Measurements from ENCODE around the gene LZTFL1. TPM values are rescaled to one million over a fixed set of nuclear protein-coding genes. Genes with fewer than 3 reads are reported as not detected.

LZTFL1 gene
- total RNA-seq, 2 experiments from 2014 or later: 4.7 TPM

GRCh38 chr3:45777746-45778386, 64.1 kb downstream of the LZTFL1 start:
- ATAC-seq (no peak), DNase-seq (no peak)
- Mint-ChIP-seq H3K4me3 (no peak overlapping the region), H3K9me3 (no peaks in the 10 kb centered on the region), H3K4me1 (ENCODE audit: low read depth) (peaks cover 3% of the 10 kb centered on the region), H3K27ac (no peak overlapping the region), H3K27me3 (peaks cover 5% of the 10 kb centered on the region), H3K36me3 (ENCODE audit: low read depth) (no peaks in the 10 kb centered on the region)
- POLR2A ChIA-PET: no interaction called here
- intact Hi-C loops (cut with micrococcal nuclease): no loop called here
- CTCF ChIA-PET: interaction anchor here (1.4 to 2.0 kb wide), 3 partner anchors 17 to 301 kb away, joined by 4 to 7 read pairs (median 5); no protein-coding TSS in a partner anchor
- TF ChIP-seq CTCF (IDR thresholded peaks at IDR 0.05): no peak

GRCh38 chr3:45777111-45777745, 64.7 kb downstream of the LZTFL1 start:
- H3K27ac Mint-ChIP-seq: no peak overlapping the region
- no peak overlapping the region for H3K4me3 Mint-ChIP-seq
- peaks cover 5% of the 10 kb centered on the region for H3K27me3 Mint-ChIP-seq
- POLR2A ChIA-PET: no interaction called here
- TF ChIP-seq CTCF (IDR thresholded peaks at IDR 0.05): no peak
- peaks cover 8% of the 10 kb centered on the region for H3K4me1 Mint-ChIP-seq (ENCODE audit: low read depth)
- CTCF ChIA-PET: interaction anchor here (1.8 to 2.0 kb wide), 2 partner anchors 151 to 302 kb away, joined by 5 to 7 read pairs; no protein-coding TSS in a partner anchor
- no peak for ATAC-seq
- intact Hi-C loops (cut with micrococcal nuclease): no loop called here
- H3K9me3 Mint-ChIP-seq: no peaks in the 10 kb centered on the region
- DNase-seq: no peak
- H3K36me3 Mint-ChIP-seq (ENCODE audit: low read depth): no peaks in the 10 kb centered on the region

- no peaks in the 10 kb centered on the region for H3K9me3 Mint-ChIP-seq
- no peaks in the 10 kb centered on the region for H3K36me3 Mint-ChIP-seq (ENCODE audit: low read depth)
- no peak overlapping the region for H3K27ac Mint-ChIP-seq
- H3K4me3 Mint-ChIP-seq: no peak overlapping the region
- intact Hi-C loops (cut with micrococcal nuclease): no loop called here
- ATAC-seq: no peak
- peaks cover 9% of the 10 kb centered on the region for H3K27me3 Mint-ChIP-seq
- POLR2A ChIA-PET: no interaction called here
- H3K4me1 Mint-ChIP-seq (ENCODE audit: low read depth): peaks cover 13% of the 10 kb centered on the region
- TF ChIP-seq CTCF (IDR thresholded peaks at IDR 0.05): no peak
- CTCF ChIA-PET: interaction anchor here (1.8 to 2.9 kb wide), 3 partner anchors 15 to 302 kb away, joined by 5 to 10 read pairs (median 7); no protein-coding TSS in a partner anchor
- no peak for DNase-seq
These were observed 65.3 kb downstream of the LZTFL1 start for GRCh38 chr3:45776611-45777010.

GRCh38 chr3:45776301-45776595, 65.7 kb downstream of the LZTFL1 start:
- Mint-ChIP-seq H3K4me3 (no peak overlapping the region), H3K27me3 (peaks cover 9% of the 10 kb centered on the region), H3K4me1 (ENCODE audit: low read depth) (peaks cover 13% of the 10 kb centered on the region), H3K9me3 (no peaks in the 10 kb centered on the region), H3K36me3 (ENCODE audit: low read depth) (no peaks in the 10 kb centered on the region), H3K27ac (no peak overlapping the region)
- DNase-seq: no peak
- TF ChIP-seq CTCF (IDR thresholded peaks at IDR 0.05): no peak
- ChIA-PET CTCF (interaction anchor here (1.8 to 2.9 kb wide), 3 partner anchors 15 to 303 kb away, joined by 5 to 10 read pairs (median 7); no protein-coding TSS in a partner anchor), POLR2A (no interaction called here)
- intact Hi-C loops (cut with micrococcal nuclease): no loop called here
- no peak for ATAC-seq

GRCh38 chr3:45775571-45776300, 66.2 kb downstream of the LZTFL1 start:
- no peak for TF ChIP-seq CTCF (IDR thresholded peaks at IDR 0.05)
- Mint-ChIP-seq H3K36me3 (ENCODE audit: low read depth) (no peaks in the 10 kb centered on the region), H3K27ac (no peak overlapping the region), H3K9me3 (no peaks in the 10 kb centered on the region), H3K27me3 (peaks cover 9% of the 10 kb centered on the region), H3K4me1 (ENCODE audit: low read depth) (peaks cover 13% of the 10 kb centered on the region), H3K4me3 (no peak overlapping the region)
- ChIA-PET CTCF (interaction anchor here (2.0 to 2.9 kb wide), 2 partner anchors 14 to 303 kb away, joined by 5 to 10 read pairs; no protein-coding TSS in a partner anchor), POLR2A (no interaction called here)
- intact Hi-C loops (cut with micrococcal nuclease): no loop called here
- DNase-seq (no peak), ATAC-seq (no peak)

All from activated CD8-positive, alpha-beta T cell treated with anti-CD3 and anti-CD28 coated beads for 36 hours (primary cell).